Measurements from ENCODE around the gene SPG7. TPM values are rescaled to one million over a fixed set of nuclear protein-coding genes. Genes with fewer than 3 reads are reported as not detected.

Gene SPG7
- total RNA-seq, 1 donor from 2014 or later: 96.1 TPM

DNA sequence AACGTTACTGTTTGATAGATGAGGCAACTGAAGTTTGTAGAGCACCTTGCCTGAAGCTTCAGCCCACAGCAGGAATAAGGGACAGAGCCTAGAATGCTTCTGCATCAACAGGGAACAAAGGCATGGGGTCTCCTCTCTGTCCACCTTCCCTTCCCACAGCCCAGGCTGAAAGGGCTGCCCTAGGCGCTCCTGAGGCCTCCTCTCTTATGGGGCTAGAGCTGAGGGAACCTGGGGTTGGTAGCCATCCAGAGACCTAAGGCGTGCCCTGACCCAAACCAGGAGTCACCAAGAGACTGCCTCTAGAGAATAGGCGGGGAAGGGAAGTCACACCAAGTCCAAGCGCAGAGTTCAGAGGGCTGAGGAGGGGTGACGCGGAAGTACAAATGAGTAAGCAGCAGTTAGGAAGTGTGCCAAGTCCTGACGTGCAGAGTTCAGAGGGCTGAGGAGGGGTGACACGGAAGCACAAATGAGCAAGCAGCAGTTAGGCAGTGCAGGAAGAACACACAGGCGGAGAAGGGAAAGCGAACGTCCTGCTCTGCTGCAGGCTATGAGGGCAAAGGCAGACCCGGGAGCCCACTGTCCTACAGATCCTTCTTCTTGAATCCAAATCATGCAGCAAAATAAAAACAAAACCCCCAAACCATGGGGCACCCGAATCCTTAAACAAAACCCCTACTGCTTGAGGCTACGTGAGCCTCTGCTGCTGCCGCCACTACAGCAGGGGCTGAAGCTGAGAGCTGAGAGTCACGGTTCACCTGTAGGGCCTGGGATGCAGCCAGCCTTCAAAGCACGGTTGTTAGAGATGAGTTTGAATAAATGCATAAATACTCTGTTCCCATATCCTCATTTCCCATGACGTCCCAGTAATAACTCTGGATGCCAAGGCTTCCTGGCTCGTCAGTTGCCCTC is 2.7 kb upstream of the SPG7 start:
- intact Hi-C loops (cut with DNase I): loop anchor here (1.0 to 10.0 kb wide), 4 partner anchors 15 to 261 kb away; partner anchors contain the start of gene ANKRD11
- DNase-seq (ENCODE audit: missing footprints): peak; percentile 91
- peak; percentile 30 for ATAC-seq

DNA sequence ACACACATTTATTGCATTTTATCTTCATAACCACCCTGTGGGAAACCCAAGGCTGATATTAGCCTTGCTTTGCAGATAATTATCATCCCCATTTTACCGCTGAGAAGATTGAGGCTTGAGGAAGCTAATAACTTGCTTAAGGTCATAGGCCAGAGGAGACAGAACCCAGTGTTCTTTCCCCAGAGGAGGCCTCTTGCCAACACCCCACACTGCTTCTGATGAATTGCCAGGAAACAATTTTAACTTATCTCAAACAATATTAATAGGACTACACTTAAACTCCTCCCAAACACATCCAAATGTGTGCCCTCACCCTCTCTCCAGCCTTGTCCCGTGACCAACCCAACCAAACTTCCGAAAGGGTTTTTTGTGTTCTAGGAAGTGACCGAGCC is 2.1 kb upstream of the SPG7 start:
- intact Hi-C loops (cut with DNase I): loop anchor here (5.0 to 10.0 kb wide), 3 partner anchors 51 to 261 kb away; no protein-coding TSS in a partner anchor
- ATAC-seq: peak; percentile 35

GRCh38 chr16:89506791-89507191 is 1.4 kb upstream of the SPG7 start:
- intact Hi-C loops (cut with DNase I): loop anchor here (5.0 to 10.0 kb wide), 3 partner anchors 51 to 262 kb away; no protein-coding TSS in a partner anchor
- no peak for DNase-seq (ENCODE audit: missing footprints)
- ATAC-seq: no peak

More for the DNA sequence above, 2.1 kb upstream of the SPG7 start:
- no peak for DNase-seq (ENCODE audit: missing footprints)

GRCh38 chr16:89507214-89507833 is 879 bp upstream of the SPG7 start:
- intact Hi-C loops (cut with DNase I): loop anchor here (5.0 to 10.0 kb wide), 3 partner anchors 50 to 263 kb away; no protein-coding TSS in a partner anchor
- DNase-seq (ENCODE audit: missing footprints) (peak; percentile 82), ATAC-seq (peak; percentile 29)

DNA sequence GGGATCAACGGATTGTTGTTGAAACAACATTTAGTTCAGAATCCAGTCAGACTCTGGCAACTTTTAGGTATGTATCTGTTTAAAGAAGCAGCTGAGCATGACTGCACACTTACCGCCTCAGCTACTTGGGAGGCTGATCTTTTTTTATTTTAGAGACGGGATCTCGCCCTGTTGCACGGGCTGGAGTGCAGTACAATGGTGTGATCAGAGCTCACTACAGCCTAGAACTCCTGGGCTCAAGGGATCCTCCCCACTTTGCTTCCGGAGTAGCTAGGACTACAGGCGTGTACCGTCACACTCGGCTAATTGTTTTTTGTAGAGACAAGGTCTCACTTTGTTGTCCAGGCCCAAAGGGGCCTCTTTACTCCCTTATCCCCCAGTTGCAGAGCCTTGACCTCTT is 2.3 kb downstream of the SPG7 start:
- DNase-seq (ENCODE audit: missing footprints) (no peak), ATAC-seq (no peak)
- intact Hi-C loops (cut with DNase I): no loop called here

- intact Hi-C loops (cut with DNase I): no loop called here
- ATAC-seq (no peak), DNase-seq (ENCODE audit: missing footprints) (no peak)
Observed at GRCh38 chr16:89511374-89511773, 3.2 kb downstream of the SPG7 start.

DNA sequence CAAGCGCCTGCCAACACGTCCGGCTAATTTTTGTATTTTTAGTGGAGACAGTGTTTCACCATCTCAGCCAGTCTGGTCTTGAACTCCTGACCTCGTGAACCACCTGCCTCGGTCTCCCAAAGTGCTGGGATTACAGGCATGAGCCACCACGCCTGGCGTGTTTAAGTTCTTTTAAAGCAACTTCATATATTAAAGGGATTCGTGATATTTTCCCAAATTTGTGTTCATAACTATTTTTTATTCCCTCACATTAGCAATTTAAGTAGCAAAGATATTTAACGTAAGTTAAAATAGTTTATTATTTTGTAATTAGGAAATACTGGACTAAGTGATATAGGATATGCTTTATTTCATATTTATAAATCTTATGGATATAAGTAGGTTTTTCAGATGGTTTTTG is 4.2 kb downstream of the SPG7 start:
- intact Hi-C loops (cut with DNase I): no loop called here
- no peak for DNase-seq (ENCODE audit: missing footprints)
- no peak for ATAC-seq

DNA sequence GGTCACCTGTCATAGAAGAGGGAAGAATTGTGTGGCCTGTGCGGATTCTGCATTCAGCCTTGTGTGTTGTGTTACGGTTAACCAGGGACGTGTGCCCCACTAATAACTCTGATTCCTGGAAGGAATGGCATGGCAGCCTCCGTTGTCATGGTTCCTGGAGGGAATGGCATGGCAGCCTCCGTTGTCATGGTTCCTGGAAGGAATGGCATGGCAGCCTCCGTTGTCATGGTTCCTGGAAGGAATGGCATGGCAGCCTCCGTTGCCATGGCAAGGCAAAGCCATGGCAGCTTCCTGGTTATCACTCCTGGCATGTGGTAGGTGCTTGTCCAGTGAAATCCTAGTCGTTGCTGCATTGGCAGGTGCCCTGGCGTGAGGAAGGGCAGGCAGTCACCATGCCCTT is 8.9 kb downstream of the SPG7 start:
- intact Hi-C loops (cut with DNase I): no loop called here
- no peak for DNase-seq (ENCODE audit: missing footprints)
- ATAC-seq: no peak

DNA sequence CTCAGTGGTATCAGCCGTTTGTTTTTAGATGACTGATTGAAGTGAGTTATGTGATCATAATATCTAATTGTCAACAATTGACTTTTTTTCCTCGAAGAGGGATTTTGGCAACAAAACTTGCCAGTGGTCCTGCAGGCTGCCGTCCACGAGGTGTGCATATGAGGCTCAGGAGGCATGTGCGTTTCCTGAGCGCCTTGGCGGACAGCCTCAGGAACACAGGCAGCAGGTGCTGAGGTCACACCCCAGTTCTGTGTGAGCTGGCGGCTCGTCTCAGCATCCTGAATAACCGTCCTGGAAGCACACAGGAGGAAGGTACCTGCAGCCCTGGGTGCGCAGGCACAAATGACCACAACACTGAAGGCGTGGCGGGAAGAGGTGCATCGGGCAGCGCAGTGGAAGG is 11.7 kb downstream of the SPG7 start:
- intact Hi-C loops (cut with DNase I): no loop called here
- DNase-seq (ENCODE audit: missing footprints) (no peak), ATAC-seq (no peak)

DNA sequence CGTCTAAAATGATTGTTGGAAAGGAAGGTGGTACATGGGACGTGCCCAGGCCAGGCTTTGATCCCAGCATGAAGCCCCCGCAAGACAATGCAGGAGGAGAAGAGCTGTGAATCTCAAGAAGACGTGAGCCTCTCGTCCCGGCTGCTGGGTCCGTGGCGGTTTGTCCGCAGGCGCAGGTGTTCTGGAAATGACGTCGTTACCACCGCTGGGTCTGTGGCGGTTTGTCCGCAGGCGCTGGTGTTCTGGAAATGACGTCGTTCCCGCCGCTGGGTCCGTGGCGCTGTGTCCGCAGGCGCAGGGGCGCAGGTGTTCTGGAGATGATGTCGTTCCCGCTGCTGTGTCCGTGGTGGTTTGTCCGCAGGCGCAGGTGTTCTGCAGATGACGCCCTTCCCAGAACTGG is 14.1 kb downstream of the SPG7 start:
- DNase-seq (ENCODE audit: missing footprints) (peak; percentile 60), ATAC-seq (no peak)
- intact Hi-C loops (cut with DNase I): no loop called here

DNA sequence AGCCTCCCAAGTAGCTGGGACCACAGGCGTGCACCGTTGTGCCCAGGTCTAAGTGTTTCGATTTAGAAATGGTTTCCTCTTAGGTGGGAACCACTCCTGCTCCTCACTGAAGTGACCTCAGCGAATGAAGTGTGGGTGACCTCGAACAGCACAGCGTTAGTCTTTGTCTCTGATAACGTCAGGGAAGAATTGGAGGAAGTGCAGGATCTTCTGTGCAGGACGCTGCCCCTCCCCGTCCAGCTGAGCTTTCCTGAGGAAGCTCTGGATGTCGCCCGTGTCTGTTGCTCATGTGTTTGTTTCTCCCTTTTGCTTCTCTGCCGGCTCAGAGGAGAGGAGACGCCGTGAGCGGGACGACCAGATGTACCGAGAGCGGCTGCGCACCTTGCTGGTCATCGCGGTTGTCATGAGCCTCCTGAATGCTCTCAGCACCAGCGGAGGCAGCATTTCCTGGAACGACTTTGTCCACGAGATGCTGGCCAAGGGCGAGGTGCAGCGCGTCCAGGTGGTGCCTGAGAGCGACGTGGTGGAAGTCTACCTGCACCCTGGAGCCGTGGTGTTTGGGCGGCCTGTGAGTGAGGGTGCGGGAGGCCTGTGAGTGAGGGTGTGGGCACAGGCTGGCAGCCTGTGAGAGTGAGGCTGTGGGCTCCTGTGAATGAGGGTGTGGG is 15.6 kb downstream of the SPG7 start:
- DNase-seq (ENCODE audit: missing footprints) (peak; percentile 51), ATAC-seq (peak; percentile 13)
- intact Hi-C loops (cut with DNase I): no loop called here

DNA sequence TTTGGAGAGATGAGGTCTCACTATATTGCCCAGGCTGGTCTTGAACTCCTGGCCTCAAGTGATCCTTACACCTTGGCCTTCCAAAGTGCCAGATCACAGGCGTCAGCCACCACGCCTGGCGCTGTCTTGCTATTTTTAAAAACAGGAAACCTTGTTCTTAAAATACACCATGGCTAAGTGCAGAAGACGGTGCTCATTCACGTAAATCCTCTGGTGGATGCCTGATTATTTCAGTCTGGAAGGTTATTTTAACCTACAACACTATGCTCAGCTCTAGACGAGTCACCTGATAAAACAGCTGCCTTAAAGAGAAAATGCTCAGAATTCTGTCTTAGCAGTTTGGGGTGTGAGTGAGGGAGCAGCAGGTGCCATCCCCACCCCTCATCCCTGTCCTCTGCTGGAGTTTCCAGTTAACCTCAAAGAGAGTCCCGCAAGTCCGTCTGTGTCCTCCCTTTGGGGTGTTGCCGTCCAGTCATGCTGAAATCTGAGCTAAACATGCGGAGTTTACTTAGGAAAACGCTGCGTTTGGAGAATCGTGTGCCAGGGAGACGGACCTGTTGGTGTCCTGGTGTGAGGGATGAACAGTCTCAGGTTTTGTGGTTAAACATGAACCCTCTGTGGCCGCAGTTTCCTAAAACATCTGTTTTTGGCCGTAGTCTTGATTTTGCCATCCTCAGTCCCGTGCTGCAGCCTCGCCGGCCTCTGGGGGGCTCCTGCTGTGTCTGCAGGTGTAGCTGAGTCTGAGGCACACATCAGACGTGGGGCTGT is 17.1 kb downstream of the SPG7 start:
- ATAC-seq: peak; percentile 58

DNA sequence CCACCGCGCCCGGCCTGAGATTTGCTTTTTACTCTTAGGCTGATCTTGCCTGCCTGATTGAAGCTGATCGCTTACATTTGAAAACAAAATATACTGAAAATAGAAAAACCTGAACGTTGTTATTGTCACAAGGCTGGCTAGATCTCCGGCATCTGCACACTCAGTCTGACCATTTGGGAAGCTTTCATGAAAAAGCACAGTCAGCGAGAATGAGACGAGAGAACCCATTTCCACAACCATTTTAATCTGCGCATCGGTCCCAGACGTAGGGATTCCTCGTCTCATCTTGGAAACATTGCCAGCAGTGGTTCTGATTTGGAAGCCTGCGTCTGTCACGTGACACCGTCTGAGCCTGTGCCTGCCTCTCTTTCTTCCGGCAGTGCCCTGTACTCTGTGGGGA is 20.9 kb downstream of the SPG7 start:
- ATAC-seq (no peak), DNase-seq (ENCODE audit: missing footprints) (peak; percentile 0)
- intact Hi-C loops (cut with DNase I): no loop called here

More for the DNA sequence above, 17.1 kb downstream of the SPG7 start:
- peak; percentile 34 for DNase-seq (ENCODE audit: missing footprints)
- intact Hi-C loops (cut with DNase I): no loop called here

- DNase-seq (ENCODE audit: missing footprints) (peak; percentile 60), ATAC-seq (no peak)
- intact Hi-C loops (cut with DNase I): no loop called here
Observed at GRCh38 chr16:89530401-89531381, 22.5 kb downstream of the SPG7 start.

GRCh38 chr16:89531821-89532526 is 23.8 kb downstream of the SPG7 start:
- intact Hi-C loops (cut with DNase I): no loop called here
- ATAC-seq (no peak), DNase-seq (ENCODE audit: missing footprints) (no peak)

- peak; percentile 51 for ATAC-seq
- intact Hi-C loops (cut with DNase I): no loop called here
- no peak for DNase-seq (ENCODE audit: missing footprints)
Observed at GRCh38 chr16:89534252-89534756, 26.1 kb downstream of the SPG7 start.

- DNase-seq (ENCODE audit: missing footprints) (no peak), ATAC-seq (no peak)
- intact Hi-C loops (cut with DNase I): no loop called here
Observed at GRCh38 chr16:89536371-89536770, 28.2 kb downstream of the SPG7 start.
